Measurements from ENCODE around the gene ADCK1.

The ADCK1 gene

GRCh38 chr14:77800814-77801213 is 905 bp downstream of the ADCK1 start:
- DNase-seq, result no peak

GRCh38 chr14:77804592-77804991 is 4.7 kb downstream of the ADCK1 start:
- Histone ChIP-seq H3K9me3 (ENCODE audit: insufficient read depth, low read depth, low read length) (no peaks in the 10 kb centered on the region), H4K91ac (ENCODE audit: low read depth, low read length) (no peak overlapping the region), H4K12ac (ENCODE audit: low read depth, low read length) (no peak overlapping the region), H3K4ac (ENCODE audit: low read depth, low read length) (no peak overlapping the region), H3K27ac (ENCODE audit: low read depth, low read length) (no peak overlapping the region), H2BK5ac (ENCODE audit: low read depth, low read length, poor library complexity) (no peak overlapping the region), H3K18ac (ENCODE audit: low read length) (no peak overlapping the region), H3K79me2 (ENCODE audit: control insufficient read depth, insufficient read depth, low read length, poor library complexity) (peaks cover 5% of the 10 kb centered on the region), H2BK120ac (ENCODE audit: insufficient read depth, low read length, poor library complexity) (no peak overlapping the region), H3K14ac (ENCODE audit: low read length) (no peak overlapping the region), H3K27me3 (ENCODE audit: insufficient read depth, low read length) (no peaks in the 10 kb centered on the region), H2AFZ (ENCODE audit: insufficient read depth, low read length, poor library complexity) (no peak overlapping the region), H3K4me3 (ENCODE audit: low read depth, low read length) (no peak overlapping the region), H3K4me2 (ENCODE audit: low read length) (no peak overlapping the region), H3K36me3 (ENCODE audit: control insufficient read depth in 1 of 2, insufficient read depth in 2 of 2, low read length in 2 of 2) (no peaks in the 10 kb centered on the region), H3K9ac (ENCODE audit: low read length) (no peak overlapping the region), H2BK12ac (ENCODE audit: low read length) (no peak overlapping the region), H4K8ac (ENCODE audit: low read depth, low read length) (no peak overlapping the region), H3K4me1 (ENCODE audit: control insufficient read depth in 1 of 2, insufficient read depth in 2 of 2, low read length in 2 of 2) (peaks cover 0 to 3% of the 10 kb centered on the region in 2 experiments), H3K79me1 (ENCODE audit: low read length) (peaks cover 6% of the 10 kb centered on the region), H2AK5ac (ENCODE audit: low read length) (no peak overlapping the region), H3K23ac (ENCODE audit: low read length) (no peak overlapping the region)
- DNase-seq, result peak in 1 of 2 donors; percentile 65
- WGBS (ENCODE audit: extremely low coverage, insufficient coverage, insufficient read length), result no CpG with 5 or more reads among the region's 6 CpGs

More at GRCh38 chr14:77800814-77801213, 905 bp downstream of the ADCK1 start:
- no peaks in the 10 kb centered on the region for H3K9me3 ChIP-seq (ENCODE audit: insufficient read depth, low read depth, low read length)
- no peak overlapping the region for H3K4ac ChIP-seq (ENCODE audit: low read depth, low read length)
- H2BK5ac ChIP-seq (ENCODE audit: low read depth, low read length, poor library complexity), result no peak overlapping the region
- no peak overlapping the region for H3K14ac ChIP-seq (ENCODE audit: low read length)
- H2BK120ac ChIP-seq (ENCODE audit: insufficient read depth, low read length, poor library complexity), result no peak overlapping the region
- WGBS (ENCODE audit: extremely low coverage, insufficient coverage, insufficient read length), result no CpG with 5 or more reads among the region's 1 CpG
- peaks cover 0 to 3% of the 10 kb centered on the region in 2 experiments for H3K4me1 ChIP-seq (ENCODE audit: control insufficient read depth in 1 of 2, insufficient read depth in 2 of 2, low read length in 2 of 2)
- peaks cover 6% of the 10 kb centered on the region for H3K79me1 ChIP-seq (ENCODE audit: low read length)
- no peak overlapping the region for H3K23ac ChIP-seq (ENCODE audit: low read length)
- H3K79me2 ChIP-seq (ENCODE audit: control insufficient read depth, insufficient read depth, low read length, poor library complexity), result peaks cover 5% of the 10 kb centered on the region
- no peak overlapping the region for H2BK12ac ChIP-seq (ENCODE audit: low read length)
- peak overlapping the region; percentile 90 for H3K4me2 ChIP-seq (ENCODE audit: low read length)
- no peak overlapping the region for H4K8ac ChIP-seq (ENCODE audit: low read depth, low read length)
- no peak overlapping the region for H4K91ac ChIP-seq (ENCODE audit: low read depth, low read length)
- H4K12ac ChIP-seq (ENCODE audit: low read depth, low read length), result no peak overlapping the region
- H3K27me3 ChIP-seq (ENCODE audit: insufficient read depth, low read length), result no peaks in the 10 kb centered on the region
- H3K27ac ChIP-seq (ENCODE audit: low read depth, low read length), result no peak overlapping the region
- H3K36me3 ChIP-seq (ENCODE audit: control insufficient read depth in 1 of 2, insufficient read depth in 2 of 2, low read length in 2 of 2), result no peaks in the 10 kb centered on the region
- H2AK5ac ChIP-seq (ENCODE audit: low read length), result no peak overlapping the region
- no peak overlapping the region for H2AFZ ChIP-seq (ENCODE audit: insufficient read depth, low read length, poor library complexity)
- H3K4me3 ChIP-seq (ENCODE audit: low read depth, low read length), result no peak overlapping the region
- H3K9ac ChIP-seq (ENCODE audit: low read length), result no peak overlapping the region
- no peak overlapping the region for H3K18ac ChIP-seq (ENCODE audit: low read length)

GRCh38 chr14:77805706-77806105 is 5.8 kb downstream of the ADCK1 start:
- no CpG with 5 or more reads among the region's 6 CpGs for WGBS (ENCODE audit: extremely low coverage, insufficient coverage, insufficient read length)
- H2AK5ac ChIP-seq (ENCODE audit: low read length), result no peak overlapping the region
- H3K79me2 ChIP-seq (ENCODE audit: control insufficient read depth, insufficient read depth, low read length, poor library complexity), result no peaks in the 10 kb centered on the region
- no peak overlapping the region for H4K8ac ChIP-seq (ENCODE audit: low read depth, low read length)
- no peak overlapping the region for H2BK5ac ChIP-seq (ENCODE audit: low read depth, low read length, poor library complexity)
- H3K4me1 ChIP-seq (ENCODE audit: control insufficient read depth in 1 of 2, insufficient read depth in 2 of 2, low read length in 2 of 2), result no peaks in the 10 kb centered on the region
- no peak overlapping the region for H4K12ac ChIP-seq (ENCODE audit: low read depth, low read length)
- no peak overlapping the region for H3K27ac ChIP-seq (ENCODE audit: low read depth, low read length)
- H2BK120ac ChIP-seq (ENCODE audit: insufficient read depth, low read length, poor library complexity), result no peak overlapping the region
- no peak overlapping the region for H2BK12ac ChIP-seq (ENCODE audit: low read length)
- no peaks in the 10 kb centered on the region for H3K9me3 ChIP-seq (ENCODE audit: insufficient read depth, low read depth, low read length)
- no peaks in the 10 kb centered on the region for H3K79me1 ChIP-seq (ENCODE audit: low read length)
- no peak overlapping the region for H3K9ac ChIP-seq (ENCODE audit: low read length)
- H3K4me3 ChIP-seq (ENCODE audit: low read depth, low read length), result no peak overlapping the region
- no peak overlapping the region for H3K4me2 ChIP-seq (ENCODE audit: low read length)
- no peak overlapping the region for H2AFZ ChIP-seq (ENCODE audit: insufficient read depth, low read length, poor library complexity)
- no peak overlapping the region for H3K18ac ChIP-seq (ENCODE audit: low read length)
- H4K91ac ChIP-seq (ENCODE audit: low read depth, low read length), result no peak overlapping the region
- no peaks in the 10 kb centered on the region for H3K27me3 ChIP-seq (ENCODE audit: insufficient read depth, low read length)
- no peak for DNase-seq
- no peak overlapping the region for H3K4ac ChIP-seq (ENCODE audit: low read depth, low read length)
- no peak overlapping the region for H3K14ac ChIP-seq (ENCODE audit: low read length)
- no peaks in the 10 kb centered on the region for H3K36me3 ChIP-seq (ENCODE audit: control insufficient read depth in 1 of 2, insufficient read depth in 2 of 2, low read length in 2 of 2)
- H3K23ac ChIP-seq (ENCODE audit: low read length), result no peak overlapping the region

GRCh38 chr14:77808250-77808649 is 8.3 kb downstream of the ADCK1 start:
- Histone ChIP-seq H2AK5ac (ENCODE audit: low read length) (no peak overlapping the region), H3K14ac (ENCODE audit: low read length) (no peak overlapping the region), H3K27ac (ENCODE audit: low read depth, low read length) (no peak overlapping the region), H2BK120ac (ENCODE audit: insufficient read depth, low read length, poor library complexity) (no peak overlapping the region), H3K4me2 (ENCODE audit: low read length) (no peak overlapping the region), H2BK5ac (ENCODE audit: low read depth, low read length, poor library complexity) (no peak overlapping the region), H3K23ac (ENCODE audit: low read length) (no peak overlapping the region), H2BK12ac (ENCODE audit: low read length) (no peak overlapping the region), H4K91ac (ENCODE audit: low read depth, low read length) (no peak overlapping the region), H4K12ac (ENCODE audit: low read depth, low read length) (no peak overlapping the region), H3K9ac (ENCODE audit: low read length) (no peak overlapping the region), H3K18ac (ENCODE audit: low read length) (no peak overlapping the region), H3K79me1 (ENCODE audit: low read length) (no peaks in the 10 kb centered on the region), H3K79me2 (ENCODE audit: control insufficient read depth, insufficient read depth, low read length, poor library complexity) (no peaks in the 10 kb centered on the region), H3K4ac (ENCODE audit: low read depth, low read length) (no peak overlapping the region), H2AFZ (ENCODE audit: insufficient read depth, low read length, poor library complexity) (no peak overlapping the region), H3K4me3 (ENCODE audit: low read depth, low read length) (no peak overlapping the region), H4K8ac (ENCODE audit: low read depth, low read length) (no peak overlapping the region), H3K4me1 (ENCODE audit: control insufficient read depth in 1 of 2, insufficient read depth in 2 of 2, low read length in 2 of 2) (no peaks in the 10 kb centered on the region), H3K9me3 (ENCODE audit: insufficient read depth, low read depth, low read length) (no peaks in the 10 kb centered on the region), H3K27me3 (ENCODE audit: insufficient read depth, low read length) (no peaks in the 10 kb centered on the region), H3K36me3 (ENCODE audit: control insufficient read depth in 1 of 2, insufficient read depth in 2 of 2, low read length in 2 of 2) (no peaks in the 10 kb centered on the region)
- no peak for DNase-seq
- WGBS (ENCODE audit: extremely low coverage, insufficient coverage, insufficient read length), result no CpG with 5 or more reads among the region's 3 CpGs
